ENCODE data around the gene IFITM1.
"Not testable (repeated sequence)": the region's sequence is repeated elsewhere in the genome, so short reads cannot be mapped to it uniquely, and the experiment has no call there.

The IFITM1 gene

DNA sequence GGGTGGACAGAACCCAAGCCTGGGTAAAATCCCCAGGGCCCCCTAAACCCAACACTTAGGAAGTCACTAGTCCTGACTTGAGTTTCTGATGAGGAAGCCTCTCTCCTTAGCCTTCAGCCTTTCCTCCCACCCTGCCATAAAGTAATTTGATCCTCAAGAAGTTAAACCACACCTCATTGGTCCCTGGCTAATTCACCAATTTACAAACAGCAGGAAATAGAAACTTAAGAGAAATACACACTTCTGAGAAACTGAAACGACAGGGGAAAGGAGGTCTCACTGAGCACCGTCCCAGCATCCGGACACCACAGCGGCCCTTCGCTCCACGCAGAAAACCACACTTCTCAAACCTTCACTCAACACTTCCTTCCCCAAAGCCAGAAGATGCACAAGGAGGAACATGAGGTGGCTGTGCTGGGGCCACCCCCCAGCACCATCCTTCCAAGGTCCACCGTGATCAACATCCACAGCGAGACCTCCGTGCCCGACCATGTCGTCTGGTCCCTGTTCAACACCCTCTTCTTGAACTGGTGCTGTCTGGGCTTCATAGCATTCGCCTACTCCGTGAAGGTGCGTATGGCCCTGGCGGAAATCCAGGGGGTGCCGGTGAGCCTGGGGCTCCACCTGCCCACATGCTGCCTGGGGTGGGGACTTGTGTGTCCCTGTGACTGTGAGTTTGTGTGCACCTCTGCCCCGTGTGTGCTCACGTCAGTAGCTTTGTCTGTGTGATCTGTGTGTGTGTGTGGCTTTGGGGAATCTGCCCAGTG, at the start of gene IFITM1:
TSS of gene IFITM1 (plus strand) at position 254 of the 767 bp plus-strand sequence. CDS start at position 385, 131 bp downstream.
- in situ Hi-C loops (cut with HindIII; ENCODE audit: low sequenced_read_pairs) = no loop called here

DNA sequence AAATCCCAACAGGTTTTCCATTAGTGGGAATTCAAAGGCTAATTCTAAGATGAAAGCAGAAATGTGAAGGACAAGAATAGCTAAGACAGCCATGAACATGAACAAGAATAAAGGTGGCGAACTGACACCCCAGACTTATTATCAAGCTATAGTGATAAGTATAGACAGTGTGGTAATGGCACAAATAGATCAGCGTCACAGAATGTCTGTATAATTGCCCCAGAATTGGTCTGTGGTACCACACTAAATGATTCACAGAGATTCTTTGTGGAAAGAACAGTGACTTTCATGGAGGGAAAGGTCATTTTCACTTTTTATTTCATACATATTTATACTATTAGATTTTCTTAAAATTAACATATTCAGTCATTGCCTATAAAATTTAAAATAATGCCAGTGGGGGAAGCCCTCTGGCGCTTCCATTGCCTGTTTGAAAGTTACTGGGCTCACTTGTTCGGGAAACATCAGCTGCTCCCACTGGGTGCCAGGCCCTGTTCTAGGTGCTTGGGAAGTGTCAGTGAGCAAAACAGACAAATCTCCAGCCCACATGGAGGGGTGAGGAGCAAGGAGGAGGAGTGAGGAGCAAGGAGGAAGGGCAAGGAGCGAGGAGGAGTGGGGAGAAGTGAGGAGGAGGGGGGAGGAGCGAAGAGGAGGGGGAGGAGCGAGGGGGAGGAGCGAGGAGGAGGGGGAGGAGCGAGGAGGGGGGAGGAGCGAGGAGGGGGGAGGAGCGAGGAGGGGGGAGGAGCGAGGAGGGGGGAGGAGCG, 47.0 kb upstream of the IFITM1 start:
- in situ Hi-C loops (cut with HindIII; ENCODE audit: low sequenced_read_pairs) = no loop called here

DNA sequence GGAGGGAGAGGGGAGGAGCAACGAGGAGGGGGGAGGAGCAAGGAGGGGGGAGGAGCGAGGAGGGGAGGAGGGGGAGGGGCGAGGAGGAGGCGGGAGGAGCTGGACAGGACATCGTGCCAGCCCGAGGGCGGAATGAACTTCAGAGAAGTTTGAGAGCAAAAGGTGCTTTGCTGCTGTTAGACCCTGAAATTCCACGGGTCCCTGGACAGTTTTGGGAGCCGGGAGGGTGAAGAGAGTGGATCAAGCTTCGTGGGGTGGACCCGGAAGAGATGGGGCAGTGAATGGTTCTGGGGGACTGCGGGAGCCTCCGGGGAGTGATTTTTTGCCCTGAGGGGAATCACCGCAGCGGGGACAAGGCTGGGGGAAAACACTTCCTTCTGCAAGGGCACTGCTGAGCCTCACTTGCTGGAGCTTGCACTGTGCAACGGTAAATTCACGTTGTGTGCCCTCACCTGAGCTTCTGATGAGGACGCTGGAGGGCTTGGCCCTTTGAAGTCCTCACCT, 46.3 kb upstream of the IFITM1 start:
- in situ Hi-C loops (cut with HindIII; ENCODE audit: low sequenced_read_pairs) = no loop called here

DNA sequence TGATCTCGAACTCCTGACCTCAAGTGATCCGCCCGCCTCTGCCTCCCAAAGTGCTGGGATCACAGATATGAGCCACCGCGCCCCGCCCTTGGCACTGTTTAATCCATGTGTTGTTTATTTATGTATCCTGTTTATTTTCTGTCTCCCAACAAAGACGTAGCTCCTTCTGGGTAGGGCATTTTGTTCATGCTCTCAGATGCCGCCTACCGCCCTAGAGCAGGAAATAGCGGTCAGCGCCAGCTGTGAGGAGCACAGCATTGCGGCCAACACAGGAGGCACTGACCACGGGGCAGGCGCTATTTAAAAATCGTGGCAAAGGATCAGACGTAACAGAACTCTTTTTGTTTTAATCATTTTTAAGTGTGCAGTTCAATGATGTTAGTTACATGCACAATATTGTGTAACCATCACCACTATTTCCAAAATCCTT, 45.1 kb upstream of the IFITM1 start:
- in situ Hi-C loops (cut with HindIII; ENCODE audit: low sequenced_read_pairs) = not testable (repeated sequence)

DNA sequence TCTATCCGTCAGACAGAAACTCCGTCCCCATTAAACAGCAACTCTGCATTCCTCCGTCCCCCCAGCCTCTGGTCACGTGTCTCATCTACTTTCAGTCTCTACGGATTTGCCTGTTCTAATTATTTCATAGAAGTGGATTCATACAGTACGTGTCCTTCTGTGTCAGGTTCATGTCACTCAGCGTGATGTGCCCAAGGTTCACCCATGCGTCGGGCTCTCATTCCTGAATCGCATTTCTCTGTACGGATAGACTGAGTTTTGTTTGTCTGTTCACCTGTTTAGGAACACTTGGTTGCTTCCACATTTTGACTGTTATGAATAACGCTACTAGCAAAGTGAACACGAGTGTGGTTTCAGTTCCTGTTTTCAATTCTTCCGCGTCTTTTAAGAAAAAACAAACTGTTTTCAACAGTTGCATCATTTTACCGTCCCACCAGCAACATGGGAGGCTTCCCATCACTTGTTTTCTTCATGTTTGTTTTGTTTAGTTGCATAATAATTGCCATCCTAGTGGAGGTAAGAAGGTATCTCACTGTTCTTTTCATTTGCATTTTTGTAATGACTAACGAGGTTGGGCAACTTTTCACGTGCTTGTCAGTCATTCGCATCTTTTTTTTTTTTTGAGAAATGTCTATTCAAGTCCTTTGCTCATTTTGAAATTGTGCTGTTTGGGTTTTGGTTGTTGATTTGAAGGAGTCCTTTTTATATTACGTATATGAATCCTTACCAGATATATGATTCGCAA, 44.5 kb upstream of the IFITM1 start:
- in situ Hi-C loops (cut with HindIII; ENCODE audit: low sequenced_read_pairs) = no loop called here

DNA sequence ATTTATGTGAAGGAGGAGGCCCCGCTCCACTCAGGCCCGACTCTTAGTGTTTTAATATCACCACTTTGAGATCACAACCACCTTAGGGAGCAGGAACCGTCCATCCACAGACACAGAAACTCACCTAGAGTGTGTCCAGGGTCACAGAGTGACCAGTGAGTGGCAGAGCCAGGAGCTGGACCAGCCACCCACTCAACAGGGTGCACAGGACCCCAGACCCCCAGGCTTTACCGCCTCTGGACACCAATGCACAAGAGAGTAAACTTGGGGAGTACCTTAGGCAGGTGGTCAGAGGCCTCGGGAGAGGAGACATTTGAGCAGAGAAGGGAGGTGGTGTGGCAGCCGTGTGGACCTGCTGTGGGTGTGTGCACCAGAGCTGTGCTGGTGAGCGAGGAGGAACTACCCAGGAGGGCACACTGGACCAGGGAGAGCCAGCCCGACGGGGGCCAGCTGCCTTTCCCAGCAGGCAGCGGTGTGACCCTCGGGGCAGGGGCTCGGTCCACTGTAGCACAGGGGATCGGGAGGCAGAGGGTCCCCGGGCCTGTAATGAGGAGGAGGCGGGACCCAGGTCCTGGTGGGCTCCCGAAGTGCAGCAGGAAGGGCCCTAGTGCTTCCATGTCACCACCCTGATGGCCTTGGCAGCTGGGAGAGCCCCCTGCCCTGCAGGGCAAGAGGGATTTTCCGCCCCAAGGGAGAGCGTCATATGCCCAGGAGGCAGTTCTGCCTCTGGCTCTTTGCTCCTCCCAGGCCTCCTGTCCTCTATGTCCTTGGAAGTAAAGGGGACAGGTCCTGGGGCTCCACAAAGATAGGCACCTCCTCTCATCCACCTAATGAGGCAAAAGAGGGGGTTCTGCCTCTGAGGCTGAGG, 43.2 kb upstream of the IFITM1 start:
- in situ Hi-C loops (cut with HindIII; ENCODE audit: low sequenced_read_pairs) = no loop called here

DNA sequence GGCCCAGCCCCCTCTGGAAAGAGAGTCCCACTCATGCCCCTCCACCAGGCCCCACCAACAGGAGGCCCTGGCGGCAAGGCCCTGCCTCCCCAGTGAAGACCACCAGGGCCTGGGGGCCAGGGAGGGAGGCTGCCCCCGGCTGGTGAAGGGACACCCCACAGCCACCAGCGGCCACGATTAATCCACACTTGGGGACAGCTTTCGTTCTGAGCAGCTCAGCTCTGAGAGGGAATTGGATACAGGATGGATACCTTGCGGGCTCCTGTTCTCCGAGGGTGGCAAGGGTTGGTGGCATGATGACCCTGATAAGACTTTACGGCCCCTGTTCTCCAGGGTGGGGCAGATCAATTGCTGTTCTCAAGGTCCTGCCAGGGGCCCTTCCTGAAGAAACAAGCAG, 42.5 kb upstream of the IFITM1 start:
- in situ Hi-C loops (cut with HindIII; ENCODE audit: low sequenced_read_pairs) = no loop called here

DNA sequence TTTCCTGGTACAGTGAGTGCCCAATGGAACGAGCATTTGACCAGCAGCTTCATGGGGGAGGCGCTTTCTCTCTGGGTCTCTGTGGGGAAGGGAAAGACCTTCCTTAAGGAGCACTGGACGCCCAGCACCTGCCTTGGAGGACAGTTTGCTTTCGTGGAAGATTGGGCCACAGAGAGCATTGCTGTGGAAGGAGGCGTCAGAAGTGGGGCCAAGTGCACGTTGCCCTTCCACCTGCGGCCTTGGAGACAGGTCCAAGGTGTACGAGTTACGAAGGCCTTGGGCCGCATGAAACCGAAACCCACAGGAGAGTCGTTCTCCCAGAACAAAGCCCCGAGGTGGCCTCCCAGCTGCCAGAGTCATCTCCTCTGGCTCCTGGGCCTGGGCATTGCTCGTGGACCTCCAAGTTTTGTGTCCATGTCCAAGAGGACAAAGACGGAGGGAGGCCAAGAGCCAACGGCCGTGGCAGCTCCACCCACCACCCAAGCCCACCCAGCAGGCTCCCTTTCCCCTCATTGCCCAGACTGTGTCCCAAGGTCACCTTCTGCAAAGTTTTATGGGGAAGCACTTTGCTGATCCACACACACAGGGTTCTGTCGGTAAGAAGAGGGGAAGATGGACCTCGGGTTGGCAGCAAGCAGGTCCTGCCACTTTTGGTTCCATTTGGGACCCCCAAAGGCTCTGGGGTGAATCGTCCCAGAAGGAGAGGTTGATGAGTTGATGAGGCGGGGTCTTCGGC, 41.5 kb upstream of the IFITM1 start:
- in situ Hi-C loops (cut with HindIII; ENCODE audit: low sequenced_read_pairs) = no loop called here

DNA sequence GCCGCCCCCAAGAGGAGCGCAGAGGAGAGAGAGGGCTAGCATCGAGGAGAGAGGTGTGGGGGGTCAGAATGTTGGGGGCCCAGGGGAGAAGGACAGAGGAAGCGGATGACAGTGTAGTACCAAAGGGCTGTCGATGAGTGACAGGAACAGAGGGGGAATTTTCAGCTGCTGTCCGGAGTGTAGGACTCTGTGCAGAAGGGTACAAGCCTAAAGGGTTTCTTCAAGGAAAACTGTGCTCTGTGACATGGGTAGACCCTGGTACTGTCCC, 41.0 kb upstream of the IFITM1 start:
- in situ Hi-C loops (cut with HindIII; ENCODE audit: low sequenced_read_pairs) = no loop called here

DNA sequence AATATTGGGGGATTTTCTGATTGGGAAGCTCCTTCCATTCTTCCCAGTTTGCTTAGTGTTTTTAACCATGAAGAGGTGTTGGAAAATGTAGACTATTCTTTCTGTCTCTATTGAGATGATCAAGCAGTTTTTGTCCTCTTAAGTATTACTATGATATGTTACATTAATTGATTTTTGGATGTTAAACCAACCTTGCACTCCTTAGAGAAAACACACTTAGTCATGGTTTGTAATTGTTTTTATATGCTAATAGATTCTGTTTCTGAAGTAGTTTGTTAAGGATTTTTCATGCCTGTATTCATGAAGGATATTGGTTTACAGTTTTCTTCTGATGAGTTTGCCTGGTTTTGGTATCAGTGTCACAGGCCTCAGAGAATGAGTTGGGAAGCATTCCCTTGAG, 37.6 kb upstream of the IFITM1 start:
- in situ Hi-C loops (cut with HindIII; ENCODE audit: low sequenced_read_pairs) = no loop called here

DNA sequence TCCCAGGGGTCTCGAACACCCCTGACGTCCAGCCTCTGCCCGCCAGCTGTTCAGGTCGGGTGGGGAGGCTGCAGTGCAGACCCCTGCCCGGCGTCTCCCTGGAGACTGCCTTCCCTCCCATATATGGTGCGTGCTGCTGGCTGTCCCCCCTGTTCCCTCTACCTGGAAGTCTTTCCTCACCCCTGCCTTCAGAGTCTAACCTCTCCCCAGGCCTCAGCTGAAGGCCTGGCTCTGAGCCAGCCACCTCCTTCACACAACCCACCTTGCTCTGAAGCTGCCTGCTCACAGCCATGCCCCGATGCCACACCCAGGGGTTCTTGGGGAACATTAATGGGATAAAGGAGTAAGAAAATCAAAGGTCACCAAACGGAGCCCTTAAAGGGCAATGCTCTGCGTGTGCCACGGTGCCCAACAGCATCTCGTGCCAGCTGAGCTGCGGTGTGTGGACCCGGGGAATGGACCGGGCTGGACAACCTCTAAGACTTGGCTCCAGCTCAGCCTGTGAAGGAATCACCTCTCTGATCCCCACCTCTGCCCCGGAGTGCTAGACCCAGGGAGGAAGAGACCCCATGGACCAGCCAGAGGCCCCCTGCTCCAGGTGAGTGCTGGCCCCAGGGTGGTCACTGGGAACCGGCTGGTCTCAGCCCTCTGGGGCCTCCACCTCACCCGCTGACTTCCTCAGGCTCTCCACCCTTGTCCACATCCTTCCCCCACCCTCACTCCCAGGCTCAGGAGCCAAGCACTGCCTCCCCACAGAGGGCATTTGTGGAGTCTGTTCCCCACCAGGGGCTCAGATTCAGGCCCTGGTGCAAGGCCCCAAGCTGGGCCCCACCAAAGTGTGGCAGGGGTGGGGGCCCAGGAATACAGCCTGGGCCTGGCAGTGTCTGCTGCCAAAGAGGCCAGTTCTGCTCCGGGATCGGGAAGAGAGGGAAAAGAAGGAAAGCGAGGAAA, 35.6 kb upstream of the IFITM1 start, which contains the start of gene NLRP6:
TSS of gene NLRP6 (plus strand) at position 407 of the 951 bp plus-strand sequence. CDS start at position 570, 163 bp downstream.
- in situ Hi-C loops (cut with HindIII; ENCODE audit: low sequenced_read_pairs) = no loop called here

DNA sequence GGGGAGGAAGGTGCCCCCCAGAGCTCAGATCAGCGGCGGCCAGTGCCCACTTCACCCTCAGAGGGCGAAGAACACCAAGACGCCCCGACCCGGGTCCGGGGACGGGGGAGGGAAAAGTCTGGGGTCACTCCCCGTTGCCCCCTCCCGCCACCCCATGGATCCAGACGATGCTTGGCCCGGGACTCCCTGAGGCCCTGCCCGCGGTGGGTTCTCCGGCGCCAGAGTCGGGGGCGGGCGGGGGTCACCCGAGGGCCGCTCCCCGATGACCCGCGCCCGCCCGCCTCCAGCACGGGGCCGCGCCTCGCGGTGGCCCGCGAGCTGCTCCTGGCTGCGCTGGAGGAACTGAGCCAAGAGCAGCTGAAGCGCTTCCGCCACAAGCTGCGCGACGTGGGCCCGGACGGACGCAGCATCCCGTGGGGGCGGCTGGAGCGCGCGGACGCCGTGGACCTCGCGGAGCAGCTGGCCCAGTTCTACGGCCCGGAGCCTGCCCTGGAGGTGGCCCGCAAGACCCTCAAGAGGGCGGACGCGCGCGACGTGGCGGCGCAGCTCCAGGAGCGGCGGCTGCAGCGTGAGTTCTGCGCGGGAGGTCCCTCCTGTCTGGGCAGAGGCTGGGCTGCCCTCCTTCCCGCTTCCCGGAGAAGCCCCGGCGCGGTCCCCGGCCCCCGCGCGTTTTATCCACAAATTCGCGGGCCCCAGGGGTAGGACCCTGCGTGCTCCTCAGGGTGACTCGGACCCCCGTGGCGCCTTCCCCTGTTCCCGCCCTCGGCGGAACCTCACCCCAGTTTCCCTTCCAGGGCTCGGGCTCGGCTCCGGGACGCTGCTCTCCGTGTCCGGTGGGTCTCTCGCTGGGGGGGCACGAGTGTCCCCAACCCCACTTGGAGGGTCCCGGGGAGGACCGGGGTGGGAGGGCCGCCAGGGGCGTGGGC, 34.5 kb upstream of the IFITM1 start:
- in situ Hi-C loops (cut with HindIII; ENCODE audit: low sequenced_read_pairs) = no loop called here

DNA sequence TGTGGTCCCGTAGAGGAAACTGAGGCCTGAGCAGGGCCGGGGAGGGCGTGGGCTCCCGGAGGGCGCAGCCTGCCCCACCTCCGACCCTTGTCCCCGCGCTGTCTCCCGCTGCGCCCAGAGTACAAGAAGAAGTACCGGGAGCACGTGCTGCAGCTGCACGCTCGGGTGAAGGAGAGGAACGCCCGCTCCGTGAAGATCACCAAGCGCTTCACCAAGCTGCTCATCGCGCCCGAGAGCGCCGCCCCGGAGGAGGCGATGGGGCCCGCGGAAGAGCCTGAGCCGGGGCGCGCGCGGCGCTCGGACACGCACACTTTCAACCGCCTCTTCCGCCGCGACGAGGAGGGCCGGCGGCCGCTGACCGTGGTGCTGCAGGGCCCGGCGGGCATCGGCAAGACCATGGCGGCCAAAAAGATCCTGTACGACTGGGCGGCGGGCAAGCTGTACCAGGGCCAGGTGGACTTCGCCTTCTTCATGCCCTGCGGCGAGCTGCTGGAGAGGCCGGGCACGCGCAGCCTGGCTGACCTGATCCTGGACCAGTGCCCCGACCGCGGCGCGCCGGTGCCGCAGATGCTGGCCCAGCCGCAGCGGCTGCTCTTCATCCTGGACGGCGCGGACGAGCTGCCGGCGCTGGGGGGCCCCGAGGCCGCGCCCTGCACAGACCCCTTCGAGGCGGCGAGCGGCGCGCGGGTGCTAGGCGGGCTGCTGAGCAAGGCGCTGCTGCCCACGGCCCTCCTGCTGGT, 33.7 kb upstream of the IFITM1 start:
- in situ Hi-C loops (cut with HindIII; ENCODE audit: low sequenced_read_pairs) = no loop called here

DNA sequence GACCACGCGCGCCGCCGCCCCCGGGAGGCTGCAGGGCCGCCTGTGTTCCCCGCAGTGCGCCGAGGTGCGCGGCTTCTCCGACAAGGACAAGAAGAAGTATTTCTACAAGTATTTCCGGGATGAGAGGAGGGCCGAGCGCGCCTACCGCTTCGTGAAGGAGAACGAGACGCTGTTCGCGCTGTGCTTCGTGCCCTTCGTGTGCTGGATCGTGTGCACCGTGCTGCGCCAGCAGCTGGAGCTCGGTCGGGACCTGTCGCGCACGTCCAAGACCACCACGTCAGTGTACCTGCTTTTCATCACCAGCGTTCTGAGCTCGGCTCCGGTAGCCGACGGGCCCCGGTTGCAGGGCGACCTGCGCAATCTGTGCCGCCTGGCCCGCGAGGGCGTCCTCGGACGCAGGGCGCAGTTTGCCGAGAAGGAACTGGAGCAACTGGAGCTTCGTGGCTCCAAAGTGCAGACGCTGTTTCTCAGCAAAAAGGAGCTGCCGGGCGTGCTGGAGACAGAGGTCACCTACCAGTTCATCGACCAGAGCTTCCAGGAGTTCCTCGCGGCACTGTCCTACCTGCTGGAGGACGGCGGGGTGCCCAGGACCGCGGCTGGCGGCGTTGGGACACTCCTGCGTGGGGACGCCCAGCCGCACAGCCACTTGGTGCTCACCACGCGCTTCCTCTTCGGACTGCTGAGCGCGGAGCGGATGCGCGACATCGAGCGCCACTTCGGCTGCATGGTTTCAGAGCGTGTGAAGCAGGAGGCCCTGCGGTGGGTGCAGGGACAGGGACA, 32.9 kb upstream of the IFITM1 start:
- in situ Hi-C loops (cut with HindIII; ENCODE audit: low sequenced_read_pairs) = no loop called here

DNA sequence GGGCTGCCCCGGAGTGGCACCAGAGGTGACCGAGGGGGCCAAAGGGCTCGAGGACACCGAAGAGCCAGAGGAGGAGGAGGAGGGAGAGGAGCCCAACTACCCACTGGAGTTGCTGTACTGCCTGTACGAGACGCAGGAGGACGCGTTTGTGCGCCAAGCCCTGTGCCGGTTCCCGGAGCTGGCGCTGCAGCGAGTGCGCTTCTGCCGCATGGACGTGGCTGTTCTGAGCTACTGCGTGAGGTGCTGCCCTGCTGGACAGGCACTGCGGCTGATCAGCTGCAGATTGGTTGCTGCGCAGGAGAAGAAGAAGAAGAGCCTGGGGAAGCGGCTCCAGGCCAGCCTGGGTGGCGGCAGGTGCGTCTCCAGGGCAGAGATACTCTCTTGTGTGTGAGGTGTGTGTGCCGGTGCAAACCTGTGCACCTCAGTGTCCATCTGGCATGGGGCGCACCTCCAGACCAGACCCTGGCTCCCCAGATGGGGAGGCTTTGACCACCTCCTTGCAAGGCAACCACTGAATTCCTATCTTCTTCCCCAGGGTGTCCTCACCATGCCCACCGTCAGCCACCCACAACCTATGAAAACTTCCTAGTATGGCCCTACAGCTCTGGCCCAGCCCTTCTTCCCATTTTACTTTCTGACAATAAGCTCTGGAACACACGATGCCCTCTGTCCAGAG, 32.2 kb upstream of the IFITM1 start:
- in situ Hi-C loops (cut with HindIII; ENCODE audit: low sequenced_read_pairs) = no loop called here

DNA sequence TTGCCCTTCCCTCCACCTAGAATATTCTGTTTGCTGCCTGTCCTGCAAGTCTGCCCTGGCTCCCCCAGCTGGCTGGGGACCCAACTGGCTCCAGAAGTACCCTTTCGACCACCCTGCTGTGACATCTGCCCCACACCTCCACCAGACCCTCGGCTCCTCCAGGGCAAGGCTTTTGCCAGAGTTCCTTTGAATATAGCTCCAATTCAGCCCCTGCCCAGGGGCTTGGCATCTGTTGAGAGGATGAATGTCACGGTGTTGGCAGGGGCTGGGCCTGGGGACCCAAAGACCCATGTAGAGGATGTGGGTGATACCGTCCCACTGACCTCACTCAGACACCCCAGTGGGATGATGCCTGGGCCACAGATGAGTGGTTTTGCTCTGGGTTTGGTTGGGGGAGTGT, 31.7 kb upstream of the IFITM1 start:
- in situ Hi-C loops (cut with HindIII; ENCODE audit: low sequenced_read_pairs) = no loop called here
